Esophagus muscularis mucosa (tissue), 4 donors: Measurements from ENCODE around the gene GMEB2. TPM values are rescaled to one million over a fixed set of nuclear protein-coding genes. Genes with fewer than 3 reads are reported as not detected.

Experiments used
- DNase-seq: peaks from one replicate; pipeline ENCODE4 v3.0.0-alpha.2; 2017; ENCODE audit errors: extremely low spot score
- H3K27ac ChIP-seq, 4 donors: fragments of 200-600 bp; sonication (generic); replicated peaks in 1 of 4; 1 replicate in 3 of 4; 2 replicates in 1 of 4; pipeline ENCODE4 v1.5.1; 2016 to 2019; ENCODE audit warnings: mild to moderate bottlenecking in 1 of 4
- H3K27me3 ChIP-seq, 4 donors: fragments of 200-600 bp; sonication (generic); one replicate each; pipeline versions ENCODE4 v1.5.1 to v1.6.0; 2016 to 2019
- H3K36me3 ChIP-seq, 4 donors: fragments of 200-600 bp; sonication (generic); one replicate each; pipeline ENCODE4 v1.5.1; 2016 to 2019
- H3K4me1 ChIP-seq, 4 donors: fragments of 200-600 bp; sonication (generic); one replicate each; pipeline ENCODE4 v1.5.1; 2016 to 2019
- H3K4me3 ChIP-seq, 4 donors: fragments of 200-600 bp; sonication (generic); 1 replicate in 2 of 4; 2 replicates in 2 of 4; pipeline ENCODE4 v1.5.1; 2016 to 2019; ENCODE audit warnings: mild to moderate bottlenecking in 4 of 4, moderate library complexity in 1 of 4
- H3K9me3 ChIP-seq, 4 donors: fragments of 200-600 bp; sonication (generic); 1 replicate in 3 of 4; 2 replicates in 1 of 4; pipeline ENCODE4 v1.5.1; 2016 to 2019
- CTCF ChIP-seq, 3 experiments: fragments of 200-600 bp in 2 of 3; fragments of 450-650 bp in 1 of 3; sonication (generic) in 2 of 3; IDR thresholded peaks; one replicate each; pipeline ENCODE4 v1.5.1; 2017 to 2019; ENCODE audit warnings: antibody characterized with exemption in 3 of 3, mild to moderate bottlenecking in 2 of 3, moderate library complexity in 1 of 3
- EP300 ChIP-seq: sonication (generic); formaldehyde crosslinking; IDR thresholded peaks from one replicate; pipeline ENCODE4 v1.6.1; 2017; ENCODE audit warnings: antibody characterized with exemption
- POLR2A ChIP-seq: fragments of 450-650 bp; IDR thresholded peaks from one replicate; pipeline ENCODE4 v1.6.1; 2017; ENCODE audit warnings: antibody characterized with exemption, moderate library complexity, mild to moderate bottlenecking, low read depth
- POLR2AphosphoS5 ChIP-seq, 2 donors: sonication (generic); formaldehyde crosslinking; IDR thresholded peaks; one replicate each; pipeline ENCODE4 v1.6.1; 2017; ENCODE audit warnings: antibody characterized with exemption in 2 of 2
- WGBS: methylation state at CpG from one replicate; pipeline ENCODE4 v1.1.5; 2018; 5-methylcytosine and 5-hydroxymethylcytosine counted together
- intact Hi-C: fragments of 100-400 bp; cut with DNase I; formaldehyde crosslinking; loops from one replicate; pipeline ENCODE4 v1.15.1; 2023
- total RNA-seq, 4 donors: library from RNA; depleted of rRNA; stranded (reverse); fragments of >200 nt; gene quantifications; one replicate each; pipeline versions ENCODE4 v1.1.0 to v1.2.1, GENCODE V29; 2016

GMEB2 gene
- total RNA-seq, 4 donors from 2014 or later, result 11.1 to 19.1 (median 14.0) TPM

- H3K4me3 ChIP-seq, result peak overlapping the region in 1 of 4 donors; percentile 23
- TF ChIP-seq POLR2A, result no peak
Measured at GRCh38 chr20:63568170-63568981, 58.5 kb downstream of the GMEB2 start.

GRCh38 chr20:63567386-63568169 is 59.3 kb downstream of the GMEB2 start:
- H3K27me3 ChIP-seq, result no peaks in the 10 kb centered on the region
- peaks cover 4 to 73% (median 59%) of the 10 kb centered on the region in 4 donors for H3K36me3 ChIP-seq
- peaks cover 2 to 13% (median 8%) of the 10 kb centered on the region in 4 donors for H3K4me1 ChIP-seq
- DNase-seq, result no peak
- 82% methylated on average over 29 of the region's 37 CpGs for WGBS
- intact Hi-C loops, result no loop called here
- H3K27ac ChIP-seq, result no peak overlapping the region
- TF ChIP-seq POLR2AphosphoS5 (IDR thresholded peaks at IDR 0.05) (no peak), CTCF (IDR thresholded peaks at IDR 0.05) (no peak), POLR2A (no peak), EP300 (no peak)
- no peaks in the 10 kb centered on the region for H3K9me3 ChIP-seq
- H3K4me3 ChIP-seq, result no peak overlapping the region

More at GRCh38 chr20:63568170-63568981, 58.5 kb downstream of the GMEB2 start:
- Histone ChIP-seq H3K27ac (no peak overlapping the region), H3K27me3 (no peaks in the 10 kb centered on the region), H3K9me3 (no peaks in the 10 kb centered on the region), H3K36me3 (peaks cover 0 to 67% (median 55%) of the 10 kb centered on the region in 4 donors), H3K4me1 (peaks cover 10 to 21% (median 16%) of the 10 kb centered on the region in 4 donors)
- 66% methylated on average over 12 of the region's 43 CpGs for WGBS
- intact Hi-C loops, result no loop called here
- no peak for DNase-seq

GRCh38 chr20:63567136-63567385 is 59.8 kb downstream of the GMEB2 start:
- H3K27me3 ChIP-seq, result no peaks in the 10 kb centered on the region
- peaks cover 0 to 8% (median 5%) of the 10 kb centered on the region in 4 donors for H3K4me1 ChIP-seq
- no peak for TF ChIP-seq POLR2A
- no peak for TF ChIP-seq POLR2AphosphoS5 (IDR thresholded peaks at IDR 0.05)
- no peak for TF ChIP-seq EP300
- TF ChIP-seq CTCF (IDR thresholded peaks at IDR 0.05), result no peak
- no peak overlapping the region for H3K27ac ChIP-seq
- no peak for DNase-seq
- H3K4me3 ChIP-seq, result no peak overlapping the region
- peaks cover 9 to 73% (median 60%) of the 10 kb centered on the region in 4 donors for H3K36me3 ChIP-seq
- H3K9me3 ChIP-seq, result no peaks in the 10 kb centered on the region
- intact Hi-C loops, result no loop called here
- 93% methylated on average over 22 of the region's 22 CpGs for WGBS

GRCh38 chr20:63566395-63567135 is 60.3 kb downstream of the GMEB2 start:
- Histone ChIP-seq H3K27ac (no peak overlapping the region), H3K27me3 (no peaks in the 10 kb centered on the region), H3K4me3 (no peak overlapping the region), H3K36me3 (peaks cover 13 to 76% (median 62%) of the 10 kb centered on the region in 4 donors), H3K9me3 (no peaks in the 10 kb centered on the region), H3K4me1 (peaks cover 0 to 7% (median 3%) of the 10 kb centered on the region in 4 donors)
- no peak for TF ChIP-seq POLR2AphosphoS5 (IDR thresholded peaks at IDR 0.05)
- TF ChIP-seq EP300, result no peak
- no peak for TF ChIP-seq CTCF (IDR thresholded peaks at IDR 0.05)
- TF ChIP-seq POLR2A, result no peak
- WGBS, result 94% methylated on average over 26 of the region's 46 CpGs
- no peak for DNase-seq
- intact Hi-C loops, result no loop called here
